Activated T-cell treated with anti-CD3 and anti-CD28 coated beads for 24 hours (primary cell): ENCODE data around the gene OOEP.

Experiments used
- DNase-seq: peaks from one replicate; pipeline ENCODE4 v3.0.0-alpha.2; 2020; ENCODE audit warnings: low read depth

OOEP gene

GRCh38 chr6:73364549-73364948, 5.1 kb downstream of the OOEP start:
- no peak for DNase-seq

DNA sequence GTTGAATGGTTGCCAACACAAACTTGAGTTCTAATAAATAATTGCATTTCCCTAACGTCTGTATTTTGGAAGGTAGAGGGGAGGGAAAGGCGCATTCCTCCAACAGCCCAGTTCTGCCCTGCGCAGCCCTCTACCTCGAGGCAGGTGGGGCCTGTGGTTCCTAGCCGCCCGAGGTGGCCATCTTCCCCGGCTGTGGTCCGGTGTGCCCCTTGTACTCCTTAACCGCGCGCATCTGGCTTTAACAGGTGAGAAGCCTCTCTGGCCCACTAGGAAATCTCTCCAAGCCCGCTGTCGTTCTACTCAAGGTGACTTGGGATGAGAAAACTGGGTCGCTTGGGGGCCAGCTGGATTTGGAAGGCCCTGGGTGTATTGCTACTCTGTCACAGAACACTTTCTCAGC, 5.6 kb downstream of the OOEP start:
- DNase-seq: no peak

DNA sequence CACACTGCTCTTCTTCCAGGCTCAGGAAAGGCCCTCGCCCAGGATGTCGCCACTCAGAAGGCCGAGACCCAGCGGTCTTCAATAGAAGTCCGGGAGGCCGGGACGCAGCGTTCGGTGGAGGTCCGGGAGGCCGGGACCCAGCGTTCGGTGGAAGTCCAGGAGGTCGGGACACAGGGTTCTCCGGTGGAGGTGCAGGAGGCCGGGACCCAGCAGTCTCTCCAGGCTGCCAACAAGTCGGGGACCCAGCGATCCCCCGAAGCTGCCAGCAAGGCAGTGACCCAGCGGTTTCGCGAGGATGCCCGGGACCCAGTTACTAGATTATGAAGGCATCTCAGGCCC, 6.2 kb downstream of the OOEP start:
- DNase-seq: no peak

DNA sequence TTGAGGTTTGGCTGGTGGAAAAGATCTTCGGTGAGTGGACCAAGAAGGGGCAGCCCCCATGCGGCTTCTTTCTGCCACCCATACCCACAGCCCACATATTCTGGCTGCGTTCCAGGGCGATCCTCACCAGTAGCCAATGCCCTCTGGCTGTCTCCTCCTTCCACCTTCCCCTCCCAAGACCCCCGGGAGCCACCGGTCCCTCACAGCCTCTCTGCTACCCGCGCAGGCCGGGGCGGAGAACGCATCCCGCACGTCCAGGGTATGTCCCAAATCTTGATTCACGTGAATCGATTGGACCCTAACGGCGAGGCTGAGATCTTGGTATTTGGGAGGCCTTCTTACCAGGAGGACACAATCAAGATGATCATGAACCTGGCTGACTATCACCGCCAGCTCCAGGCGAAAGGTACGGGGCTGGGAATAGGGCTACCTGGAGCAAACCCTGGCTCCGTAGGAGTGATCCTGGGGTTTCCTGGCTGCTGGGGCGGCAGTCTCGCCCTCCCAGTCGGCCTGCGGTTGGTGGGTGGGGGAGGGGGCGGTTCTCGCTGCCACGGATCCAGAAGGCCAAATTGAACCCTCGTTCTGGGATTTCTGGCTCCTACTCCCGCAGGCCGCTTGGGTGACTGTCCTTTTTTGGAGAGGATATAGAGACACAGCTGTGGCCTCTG, 6.7 kb downstream of the OOEP start:
- no peak for DNase-seq

DNA sequence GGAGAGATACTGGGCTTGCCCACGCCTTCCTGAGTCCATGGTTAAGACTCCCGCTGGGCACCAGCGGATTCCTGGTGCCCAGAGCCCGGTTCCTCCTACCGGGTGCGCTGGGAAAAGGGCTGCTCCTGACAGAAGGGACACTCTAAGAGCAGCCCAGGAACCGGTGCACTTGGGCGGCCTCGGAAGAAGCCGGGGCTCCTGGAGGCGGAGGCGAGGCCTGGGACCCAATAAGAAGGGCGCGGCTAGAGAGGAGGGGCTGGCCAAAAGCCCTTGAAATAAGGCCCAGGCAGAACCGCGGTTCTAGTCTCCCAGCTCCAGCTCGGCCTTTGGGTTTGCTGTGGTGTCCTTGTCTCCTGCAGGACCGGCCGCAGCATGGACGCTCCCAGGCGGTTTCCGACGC, 7.3 kb downstream of the OOEP start, which contains the start of gene KHDC3L:
KHDC3L (plus strand) TSS at position 301 of the 400 bp plus-strand sequence; CDS start at position 373, 72 bp downstream.
- DNase-seq: no peak

DNA sequence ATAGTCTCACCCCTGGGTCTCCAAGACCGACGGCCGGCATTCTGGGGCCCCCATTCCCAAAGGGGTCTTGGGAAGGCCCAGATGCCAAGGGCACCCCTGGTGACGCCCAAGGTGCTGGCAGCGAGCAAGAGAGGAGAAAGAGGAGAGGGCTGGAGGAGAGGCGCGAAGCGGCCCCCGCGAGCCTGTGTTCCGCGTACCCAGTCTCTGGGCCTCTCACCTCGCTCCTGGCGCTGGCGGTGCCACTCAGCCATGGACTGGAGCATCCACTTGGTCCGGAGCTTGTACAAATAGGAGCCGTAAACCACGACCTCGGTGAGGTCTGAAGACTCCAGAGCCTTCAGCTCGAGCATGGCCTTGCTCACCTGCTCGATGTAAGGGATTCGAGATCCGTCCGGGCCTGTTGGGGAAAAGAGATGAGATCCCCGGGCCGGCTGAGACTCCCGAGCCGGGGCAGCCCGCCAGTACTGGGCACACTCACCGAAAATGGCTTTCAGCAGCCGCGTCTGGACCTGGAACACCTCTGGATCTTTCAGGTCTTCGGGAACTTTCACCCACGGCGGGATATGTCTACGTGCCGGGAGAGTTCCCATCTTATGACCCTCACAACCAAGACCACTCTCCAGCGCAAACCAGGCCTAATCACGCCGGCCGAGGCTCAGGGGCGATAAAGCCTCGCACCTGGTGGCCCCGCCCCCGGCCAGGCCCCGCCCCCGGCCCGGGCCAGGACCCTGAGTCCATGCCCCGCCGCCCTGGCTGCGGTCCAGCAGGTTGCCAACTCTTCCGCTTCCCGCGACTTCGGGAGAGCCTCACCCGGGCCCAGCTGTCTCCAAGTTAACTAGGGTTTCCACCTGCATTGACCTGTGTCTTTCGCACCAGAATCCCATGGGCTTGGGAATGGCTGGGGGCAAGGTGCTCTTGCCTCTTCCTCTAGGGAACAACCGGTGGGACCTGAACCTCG, 15.8 kb downstream of the OOEP start, which contains the start of gene DPPA5:
DPPA5 (minus strand) TSS at position 641 of the 958 bp plus-strand sequence; CDS start at position 590, 51 bp downstream.
- no peak for DNase-seq

DNA sequence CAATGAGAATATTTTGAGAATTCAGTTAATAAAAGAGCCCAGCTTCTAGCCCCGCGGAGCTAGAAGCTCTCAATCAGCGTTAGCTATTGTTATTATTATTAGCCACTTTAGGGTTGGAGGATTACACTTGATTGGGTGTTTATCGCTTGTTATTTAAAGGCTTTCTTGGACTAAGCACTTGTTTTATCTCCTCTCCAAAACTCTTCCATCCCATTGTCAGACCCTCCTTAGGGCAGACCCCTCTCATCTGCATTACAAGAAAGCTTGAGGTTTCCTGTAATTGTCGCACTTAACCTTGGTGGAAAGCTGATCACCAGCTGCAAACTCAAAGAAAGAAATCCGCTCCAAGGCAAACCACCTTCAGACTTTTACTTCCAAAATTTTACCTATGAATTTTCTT, 20.4 kb downstream of the OOEP start:
- DNase-seq: no peak

DNA sequence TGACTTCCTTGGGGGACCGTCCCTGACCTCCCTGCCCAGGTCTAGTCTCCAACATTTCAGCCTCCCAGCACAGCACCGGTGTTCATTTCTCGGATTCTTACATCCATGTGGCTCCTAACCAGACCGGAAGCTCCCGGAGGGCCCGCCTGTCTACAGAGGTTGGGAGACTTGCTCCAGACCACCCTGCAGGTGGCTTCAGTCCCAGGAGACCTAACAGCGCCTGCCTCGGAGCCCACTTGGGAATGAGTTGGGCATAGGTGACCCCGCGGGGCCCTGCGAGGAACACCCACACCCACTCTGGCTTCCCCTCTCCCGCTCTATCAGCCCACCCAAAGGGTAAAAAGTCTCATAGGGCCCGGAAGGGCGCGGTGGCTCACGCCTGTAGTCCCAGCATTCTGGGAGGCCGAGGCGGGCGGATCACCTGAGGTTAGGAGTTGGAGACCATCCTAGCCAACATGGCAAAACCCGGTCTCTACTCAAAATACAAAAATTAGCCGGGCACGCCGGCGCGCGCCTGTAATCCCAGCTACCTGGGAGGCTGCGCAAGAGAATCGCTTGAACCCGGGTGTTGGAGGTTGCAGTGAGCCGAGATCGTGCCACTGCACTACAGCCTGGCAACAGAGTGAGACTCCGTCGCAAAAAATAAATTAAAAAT, 21.0 kb downstream of the OOEP start:
- no peak for DNase-seq

- DNase-seq: no peak
Observed at GRCh38 chr6:73343164-73343563, 26.5 kb downstream of the OOEP start.

- DNase-seq: no peak
Observed at GRCh38 chr6:73342174-73342573, 27.5 kb downstream of the OOEP start.

GRCh38 chr6:73341335-73341734, 28.4 kb downstream of the OOEP start:
- DNase-seq: no peak

- no peak for DNase-seq
Observed at GRCh38 chr6:73340048-73340447, 29.6 kb downstream of the OOEP start.

GRCh38 chr6:73339340-73339739, 30.4 kb downstream of the OOEP start:
- no peak for DNase-seq

DNA sequence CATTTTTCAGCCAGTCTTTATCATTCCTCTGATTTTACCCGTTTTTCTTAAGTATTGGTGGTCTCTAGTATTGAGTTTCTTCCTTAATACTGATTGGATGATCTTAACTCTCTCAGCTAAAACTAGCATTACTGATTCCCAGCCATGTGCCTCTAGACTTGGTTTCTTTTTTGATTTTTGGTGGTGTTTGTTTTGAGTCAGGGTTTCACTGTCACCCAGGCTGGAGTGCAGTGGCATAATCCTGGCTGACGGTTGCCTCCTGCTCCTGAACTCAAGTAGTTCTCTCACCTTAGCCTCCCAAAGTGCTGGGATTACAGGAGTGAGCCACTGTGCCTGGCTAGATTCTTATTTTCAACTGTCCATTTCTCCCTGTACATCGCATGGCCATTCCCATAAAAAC, 40.5 kb downstream of the OOEP start:
- no peak for DNase-seq

- no peak for DNase-seq
Observed at GRCh38 chr6:73328790-73329189, 40.9 kb downstream of the OOEP start.

DNA sequence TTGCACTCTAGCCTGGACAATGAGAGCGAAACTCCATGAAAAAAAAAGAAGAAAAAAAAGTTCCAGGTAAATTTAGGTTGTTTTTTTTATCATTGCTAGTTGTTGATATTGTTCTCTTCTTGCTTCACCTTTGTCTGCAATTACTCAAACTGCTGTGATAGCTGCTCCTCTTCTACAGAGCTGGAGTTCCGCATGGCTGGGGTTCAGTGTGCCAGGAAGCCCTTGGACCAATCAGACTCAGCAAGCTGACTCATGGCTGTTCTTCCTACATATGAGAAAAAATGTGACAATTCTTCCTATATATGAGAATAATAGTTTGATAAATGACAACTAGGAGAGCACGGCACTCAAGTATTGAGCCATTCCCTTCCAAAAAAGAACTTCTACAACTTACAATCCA, 44.0 kb downstream of the OOEP start:
- DNase-seq: no peak

- no peak for DNase-seq
Observed at GRCh38 chr6:73323323-73323722, 46.4 kb downstream of the OOEP start.
